H54 (cell line): Measurements from ENCODE around the gene IP6K1.

Experiments used
- DNase-seq: peaks from one replicate; pipeline ENCODE4 v3.0.0; 2011; ENCODE audit warnings: low spot score, mixed read lengths; ENCODE audit not compliant: insufficient read length
- FAIRE-seq: peaks from 3 replicates; lab custom pipeline; 2011; peaks lifted over from hg19 to GRCh38; lab: Jason Lieb, UNC
- POLR2A ChIP-seq: IDR thresholded peaks from 2 replicates; pipeline ENCODE4 v1.6.1; 2011; ENCODE audit warnings: low read depth, mild to moderate bottlenecking, low read length

Gene IP6K1

DNA sequence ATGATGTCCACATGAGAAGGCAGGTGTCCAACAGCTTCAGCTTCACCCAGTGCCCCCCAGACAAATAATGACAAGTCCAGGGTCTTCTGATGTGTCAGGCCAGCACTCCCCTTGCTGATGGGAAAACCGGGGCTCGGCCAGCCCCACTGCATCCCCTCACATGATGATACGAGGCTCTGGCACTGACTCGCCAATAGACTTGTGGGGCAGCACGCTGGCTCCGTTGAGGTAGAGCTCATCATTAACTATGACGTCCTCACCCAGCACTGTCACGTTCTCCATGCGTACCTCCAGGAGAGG is 64.8 kb downstream of the IP6K1 start:
- FAIRE-seq: no peak
- DNase-seq: no peak
- TF ChIP-seq POLR2A: no peak

DNA sequence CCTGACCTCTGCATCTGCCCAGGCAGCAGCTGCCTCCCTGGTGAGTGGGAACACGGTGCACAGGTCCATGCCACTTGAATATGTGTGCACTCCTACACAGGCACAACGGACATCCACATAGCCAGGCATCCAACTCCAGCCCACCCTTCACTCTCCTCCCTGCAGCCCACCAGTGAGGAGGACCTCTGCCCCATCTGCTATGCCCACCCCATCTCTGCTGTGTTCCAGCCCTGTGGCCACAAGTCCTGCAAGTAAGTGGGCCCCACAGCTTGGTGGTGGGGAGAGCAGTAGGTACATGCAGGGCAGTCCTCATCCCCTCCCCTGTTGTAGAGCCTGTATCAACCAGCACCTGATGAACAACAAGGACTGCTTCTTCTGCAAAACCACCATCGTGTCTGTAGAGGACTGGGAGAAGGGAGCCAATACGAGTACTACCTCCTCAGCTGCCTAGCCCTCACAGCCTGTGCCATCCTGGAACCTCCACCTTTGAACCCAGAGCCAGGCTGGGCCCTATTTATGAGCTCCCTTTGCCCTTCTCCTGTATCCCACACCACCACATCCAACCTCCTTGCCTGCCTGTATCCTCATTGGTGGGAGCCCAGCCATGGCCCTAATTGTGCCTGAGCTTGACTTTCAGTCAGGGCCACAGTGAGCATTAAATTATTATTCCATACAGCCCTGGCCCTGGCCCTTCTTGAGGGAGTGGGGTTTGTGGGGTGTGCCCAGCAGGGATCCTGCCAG is 65.3 kb downstream of the IP6K1 start:
- no peak for FAIRE-seq
- no peak; the same call in 1 of the 2 replicates for TF ChIP-seq POLR2A
- DNase-seq: no peak

DNA sequence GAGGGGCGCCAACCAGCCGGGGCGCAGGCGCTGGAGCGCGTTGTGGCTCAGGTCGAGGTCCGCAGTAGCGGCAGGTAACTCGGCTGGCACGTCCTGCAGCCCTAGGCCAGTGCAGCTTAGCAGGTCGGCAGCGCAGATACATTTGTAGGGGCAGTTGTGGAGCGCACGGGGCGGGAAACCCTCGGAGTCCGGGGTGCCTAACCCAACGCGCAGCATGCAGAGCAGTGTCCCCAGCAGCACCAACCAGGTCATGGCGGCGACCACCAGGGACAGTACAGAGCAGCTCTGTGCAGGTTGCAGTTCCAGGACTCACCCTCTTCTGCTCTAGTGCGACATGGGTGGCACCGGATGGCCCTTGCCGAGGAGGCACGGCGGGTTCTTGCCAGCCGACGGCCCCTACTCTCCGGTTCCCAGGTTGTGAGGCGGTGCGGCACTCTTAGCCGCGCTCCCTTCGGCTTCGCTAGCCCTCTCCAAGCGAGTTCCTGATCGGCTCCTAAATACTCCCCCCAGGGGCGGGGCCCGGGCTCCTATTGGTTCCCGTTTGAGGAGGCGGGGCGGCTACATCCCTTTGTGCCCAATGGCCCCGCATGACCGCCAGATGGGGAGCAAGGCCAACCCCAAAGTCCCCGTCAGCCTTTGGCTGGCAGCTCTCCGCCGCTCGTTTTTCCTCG is 67.0 kb downstream of the IP6K1 start, which contains the start of gene AMIGO3:
AMIGO3 (minus strand) TSS at position 471 of the 671 bp plus-strand sequence; CDS start at position 252, 219 bp downstream.
- TF ChIP-seq POLR2A: peak; percentile 12; the same call in 1 of the 2 replicates
- no peak for FAIRE-seq
- peak; percentile 55 for DNase-seq

DNA sequence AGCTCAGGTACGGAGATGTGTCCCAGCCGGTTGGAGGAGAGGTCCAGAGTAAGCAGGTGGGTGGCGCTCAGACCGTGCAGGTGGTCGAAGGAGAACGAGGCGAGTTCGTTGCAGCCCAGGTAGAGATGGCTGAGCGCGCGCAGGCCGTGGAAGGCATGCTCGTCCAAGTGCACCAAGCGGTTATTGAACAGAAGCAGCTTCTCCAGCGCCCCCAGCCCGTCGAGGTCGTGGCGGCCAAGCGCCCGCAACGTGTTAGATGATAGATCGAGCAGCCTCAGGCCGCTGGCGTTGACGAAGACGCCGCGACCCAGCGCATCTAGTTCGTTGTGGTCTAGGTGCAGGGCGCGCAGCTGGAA is 67.5 kb downstream of the IP6K1 start:
- TF ChIP-seq POLR2A: no peak
- FAIRE-seq: no peak

DNA sequence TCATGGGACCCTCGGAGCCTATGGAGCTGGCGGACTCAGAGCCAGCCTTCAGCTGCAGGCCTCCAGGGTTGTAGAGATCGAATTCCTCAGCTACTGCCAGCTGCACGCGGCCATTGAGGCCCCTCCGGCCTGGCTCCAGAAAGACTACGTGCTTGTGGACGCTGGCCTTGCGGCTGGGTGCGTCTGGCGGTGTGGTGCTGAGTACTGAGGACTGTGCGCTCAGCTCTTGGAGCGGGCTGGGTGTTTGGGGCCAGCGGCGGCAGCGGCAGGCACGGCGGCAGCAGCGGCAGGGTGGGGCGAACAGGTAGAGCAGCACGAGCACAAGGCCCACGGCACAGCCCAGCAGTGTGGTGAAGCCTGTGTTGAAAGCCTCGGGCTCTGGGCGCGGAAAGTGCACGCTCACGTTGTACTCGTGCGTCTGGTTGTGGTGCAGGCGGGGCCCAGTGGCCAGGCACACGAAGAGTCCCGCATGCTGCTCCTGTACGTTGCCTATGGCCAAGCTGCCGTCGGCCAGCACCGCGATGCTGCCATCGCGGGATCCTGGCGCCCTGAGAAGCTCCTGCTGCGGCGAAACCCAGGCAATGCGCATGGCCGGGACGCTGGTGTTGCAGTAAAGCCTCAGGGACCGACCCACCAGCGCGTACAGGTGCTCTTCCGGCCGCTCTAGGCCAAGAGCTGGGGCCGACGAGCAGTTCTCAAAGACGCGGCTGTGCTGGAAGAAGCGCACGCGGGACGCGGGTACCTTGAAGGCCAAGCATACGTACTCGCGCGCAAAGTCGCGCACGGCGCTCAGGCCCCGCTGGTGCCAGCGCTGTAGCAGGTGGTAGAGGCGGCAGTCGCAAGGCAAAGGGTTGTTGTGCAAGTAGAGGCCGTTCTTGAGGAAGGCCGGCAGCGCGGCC is 68.1 kb downstream of the IP6K1 start:
- FAIRE-seq: no peak

More for the DNA sequence above, 67.5 kb downstream of the IP6K1 start:
- DNase-seq: no peak

DNA sequence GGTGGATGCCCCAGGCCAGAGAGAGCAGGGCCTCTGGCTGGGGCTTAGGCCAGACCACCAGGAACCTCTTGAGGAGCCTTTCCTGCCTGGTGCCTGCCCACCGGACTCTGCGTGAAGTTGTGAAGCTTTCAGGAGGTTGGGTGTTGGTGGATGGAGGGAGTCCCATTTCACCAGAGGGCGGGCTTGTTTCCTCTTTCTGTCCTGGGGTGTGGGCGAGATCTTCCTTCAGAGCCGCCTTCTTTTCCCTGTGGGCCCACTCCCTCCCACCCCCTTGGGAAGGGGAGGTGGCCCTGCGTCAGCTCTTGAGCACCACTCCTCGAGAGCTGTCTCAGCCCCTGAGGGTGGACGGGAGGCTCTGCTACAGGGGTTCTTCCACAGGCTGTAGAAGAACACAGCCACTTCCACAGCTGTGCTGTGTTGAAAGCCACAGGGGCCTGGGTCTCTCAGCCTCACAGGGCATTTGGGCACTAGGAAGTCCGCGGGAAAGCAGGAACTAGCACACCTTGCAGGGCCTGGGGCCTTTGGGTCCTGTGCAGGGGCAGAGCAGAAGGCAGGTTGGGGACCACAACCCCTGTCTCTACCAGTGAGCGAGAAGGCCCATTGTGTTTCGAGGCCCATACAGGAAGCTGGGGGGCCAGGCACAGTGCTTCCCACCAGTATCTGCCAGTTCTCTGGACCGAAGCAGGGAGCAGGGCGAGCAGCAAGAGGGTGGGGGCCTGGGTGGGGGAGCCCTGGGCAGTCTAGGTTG is 69.0 kb downstream of the IP6K1 start:
- no peak for DNase-seq
- no peak for FAIRE-seq
- no peak for TF ChIP-seq POLR2A

More for the DNA sequence above, 68.1 kb downstream of the IP6K1 start:
- no peak for DNase-seq
- no peak; the same call in 1 of the 2 replicates for TF ChIP-seq POLR2A

DNA sequence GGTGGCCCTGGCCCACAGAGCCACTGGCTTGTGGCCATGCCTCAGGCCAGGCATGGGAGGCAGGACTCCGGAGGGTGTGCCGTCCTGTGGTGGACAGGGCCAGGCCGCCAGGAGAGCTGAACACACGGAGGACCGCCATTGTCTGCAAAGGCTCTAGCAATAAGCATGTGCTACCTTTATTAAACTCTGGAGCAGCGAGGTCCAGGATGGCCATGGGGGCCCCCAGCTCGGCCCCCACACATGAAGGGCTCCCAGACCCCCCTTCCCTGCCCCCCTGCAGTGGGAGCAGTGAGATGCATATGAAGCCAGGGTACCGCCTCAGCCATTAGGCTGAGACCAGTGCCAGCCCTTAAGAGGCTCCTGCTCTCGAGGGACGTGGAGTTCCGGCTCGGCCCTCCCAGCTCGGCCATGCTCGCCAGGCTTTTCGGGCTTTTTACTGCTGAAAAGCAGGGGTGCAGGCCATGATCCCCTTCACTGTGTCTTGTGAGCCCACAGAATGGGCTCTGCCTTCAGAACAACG is 69.6 kb downstream of the IP6K1 start:
- no peak for FAIRE-seq
- TF ChIP-seq POLR2A: no peak
- no peak for DNase-seq

DNA sequence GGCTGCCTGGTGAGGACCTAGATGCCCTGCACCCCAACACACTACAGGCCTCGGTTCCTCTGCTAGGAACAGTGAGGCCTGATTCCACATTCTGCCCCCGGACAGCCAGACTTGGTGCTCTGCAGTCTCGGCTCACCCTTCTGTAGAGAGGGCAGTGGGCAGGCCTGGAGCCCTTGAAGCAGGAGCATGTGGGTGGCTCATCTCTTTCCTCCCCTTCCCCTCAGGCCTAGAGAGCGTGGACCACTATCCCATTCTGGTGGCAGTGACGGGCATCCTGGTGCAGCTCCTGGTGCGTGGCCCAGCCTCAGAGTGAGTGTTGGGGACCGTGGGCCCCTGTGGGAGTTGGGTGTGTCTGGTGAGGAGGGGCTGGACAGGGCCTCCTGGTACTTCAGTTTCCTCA is 70.2 kb downstream of the IP6K1 start:
- no peak for TF ChIP-seq POLR2A
- FAIRE-seq (no peak), DNase-seq (no peak)

DNA sequence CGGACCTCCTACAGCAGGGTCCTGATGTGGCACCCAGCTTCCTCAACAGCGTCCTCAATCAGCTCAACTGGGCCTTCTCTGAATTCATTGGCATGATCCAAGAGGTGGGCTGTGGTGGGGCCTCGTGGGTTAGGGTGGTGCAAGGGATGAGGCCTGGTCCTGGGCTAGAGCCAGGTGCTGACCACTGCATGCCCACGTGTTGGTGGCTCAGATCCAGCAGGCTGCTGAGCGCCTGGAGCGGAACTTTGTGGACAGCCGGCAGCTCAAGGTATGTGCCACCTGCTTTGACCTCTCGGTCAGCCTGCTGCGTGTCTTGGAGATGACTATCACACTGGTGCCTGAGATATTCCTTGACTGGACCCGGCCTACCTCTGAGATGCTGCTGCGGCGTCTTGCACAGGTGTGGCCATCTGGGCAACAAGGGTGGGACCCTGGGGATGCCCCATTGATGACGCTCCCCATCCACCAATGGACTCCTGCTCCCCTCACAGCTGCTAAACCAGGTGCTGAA is 70.7 kb downstream of the IP6K1 start:
- FAIRE-seq (no peak), DNase-seq (no peak)
- TF ChIP-seq POLR2A: no peak

DNA sequence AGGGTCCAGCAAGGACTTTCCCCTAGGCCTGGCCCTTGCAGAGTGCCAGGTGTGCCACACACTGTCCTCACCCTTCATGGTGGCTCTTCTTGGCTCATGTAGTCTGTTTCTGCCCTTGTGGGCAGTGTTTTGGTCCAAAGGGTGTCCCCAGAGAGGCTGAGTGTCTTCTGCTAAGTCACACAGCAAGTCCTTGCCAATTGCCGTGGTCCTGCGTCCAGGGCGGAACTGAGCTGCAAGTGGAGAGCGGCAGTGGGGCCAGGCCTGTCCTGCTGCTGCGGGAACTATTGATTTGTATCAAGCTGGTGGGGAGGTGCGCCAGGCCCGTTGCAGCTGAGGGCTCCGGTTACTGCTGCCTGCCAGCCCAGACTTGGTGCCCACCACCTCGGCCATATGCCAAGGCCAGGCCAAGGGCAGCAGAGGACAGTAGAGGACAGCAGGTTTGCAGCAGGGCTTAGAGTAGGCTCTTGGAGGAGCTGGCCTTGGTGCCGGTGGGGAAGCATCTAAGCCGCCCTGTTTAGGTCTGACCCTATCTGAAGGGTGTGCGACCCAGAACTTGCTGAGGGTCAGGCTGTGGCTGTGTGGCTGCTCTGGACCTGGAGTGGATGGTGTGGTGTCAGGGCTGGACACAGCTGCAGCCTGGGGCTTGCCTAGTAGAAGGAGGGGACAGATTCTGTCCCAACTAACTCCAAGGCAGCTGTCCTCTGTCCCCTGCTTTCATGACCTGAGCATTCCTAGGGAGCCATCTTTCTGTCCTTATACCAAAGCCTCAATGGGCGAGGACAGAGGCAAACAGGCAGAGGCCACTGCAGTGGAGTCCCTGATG is 71.4 kb downstream of the IP6K1 start:
- FAIRE-seq: no peak
- TF ChIP-seq POLR2A: no peak
- DNase-seq: no peak

DNA sequence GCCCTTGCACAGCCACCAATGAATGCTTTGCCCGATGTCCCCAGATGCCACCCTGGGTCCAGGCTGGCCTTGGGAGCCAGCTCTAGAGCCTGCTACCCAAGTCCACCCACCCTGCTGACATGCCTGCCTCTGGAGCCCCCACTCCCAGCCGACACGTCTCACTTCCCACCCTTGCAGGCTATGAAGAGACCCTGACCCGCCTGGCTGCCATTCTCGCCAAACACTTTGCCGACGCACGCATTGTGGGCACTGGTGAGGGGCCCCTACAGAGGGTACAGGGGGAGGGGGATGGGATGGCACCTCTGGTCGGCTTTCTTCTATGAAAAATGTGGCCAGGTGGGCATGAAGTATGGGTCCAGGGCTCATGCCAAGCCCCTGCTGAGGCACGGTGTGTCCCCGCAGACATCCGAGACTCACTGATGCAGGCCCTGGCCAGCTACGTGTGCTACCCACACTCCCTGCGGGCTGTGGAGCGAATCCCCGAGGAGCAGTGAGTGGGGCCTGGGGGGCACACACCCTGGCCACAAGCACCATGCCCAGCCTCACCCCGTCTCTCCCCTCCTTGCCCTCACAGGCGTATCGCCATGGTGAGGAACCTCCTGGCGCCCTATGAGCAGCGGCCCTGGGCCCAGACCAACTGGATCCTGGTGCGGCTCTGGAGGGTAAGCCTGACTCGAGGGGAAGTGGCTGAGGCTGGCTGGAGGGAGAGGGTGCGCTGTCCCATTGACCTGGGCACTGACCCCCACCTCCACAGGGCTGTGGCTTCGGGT is 72.8 kb downstream of the IP6K1 start:
- FAIRE-seq (no peak), DNase-seq (no peak)
- no peak for TF ChIP-seq POLR2A
